Endothelial cell of umbilical vein (primary cell): Measurements from ENCODE around the gene CFAP107. TPM values are rescaled to one million over a fixed set of nuclear protein-coding genes. Genes with fewer than 3 reads are reported as not detected.

Experiments
- BruUV-seq: library from RNA; stranded (reverse); fragments of 400-500 nt; replicated peaks from 2 replicates; lab custom pipeline; 2021; lab: Mats Ljungman, UMichigan
- CTCF ChIA-PET: fragments of 300-600, 350-600 bp; sonication (Branson Sonifier 250); formaldehyde crosslinking; loops from one replicate; lab custom pipeline; 2021; ENCODE audit warnings: antibody characterized with exemption, inconsistent platforms; lab: Charles Lee
- POLR2A ChIA-PET: fragments of 300-600, 350-600 bp; sonication (Branson Sonifier 250); formaldehyde crosslinking; loops from one replicate; lab custom pipeline; 2021; ENCODE audit warnings: antibody characterized with exemption, inconsistent platforms; lab: Charles Lee
- DNase-seq: peaks from one replicate; pipeline ENCODE4 v3.0.0-alpha.2; 2011; ENCODE audit warnings: low read depth, low spot score
- FAIRE-seq: peaks from 2 replicates; lab custom pipeline; 2011; peaks lifted over from hg19 to GRCh38; lab: Jason Lieb, UNC
- H2AFZ ChIP-seq: 2 replicates; pipeline ENCODE4 v1.6.0; 2012; ENCODE audit warnings: low read depth, low read length, control low read depth, inconsistent platforms
- H3K27ac ChIP-seq: 2 replicates; pipeline ENCODE4 v1.5.1; 2011; ENCODE audit warnings: low read depth, mild to moderate bottlenecking, control low read depth, low read length, moderate library complexity; ENCODE audit not compliant: insufficient read depth
- H3K27me3 ChIP-seq, 2 experiments: 2 replicates each; pipeline versions ENCODE4 v1.6.0 to v1.6.1; 2011; ENCODE audit warnings: low read length in 2 of 2, mixed read lengths in 1 of 2; ENCODE audit not compliant: control insufficient read depth in 2 of 2, insufficient read depth in 2 of 2
- H3K36me3 ChIP-seq, 2 experiments: 2 replicates in 1 of 2; 3 replicates in 1 of 2; pipeline ENCODE4 v1.5.1; 2011; ENCODE audit warnings: low read length in 2 of 2, mild to moderate bottlenecking in 1 of 2, moderate library complexity in 1 of 2; ENCODE audit not compliant: control insufficient read depth in 2 of 2, insufficient read depth in 2 of 2; ENCODE audit errors: extremely low read depth in 1 of 2
- H3K4me1 ChIP-seq: 3 replicates; pipeline ENCODE4 v1.5.1; 2011; ENCODE audit warnings: mild to moderate bottlenecking, low read length; ENCODE audit not compliant: control insufficient read depth, insufficient read depth; ENCODE audit errors: extremely low read depth
- H3K4me2 ChIP-seq: 2 replicates; pipeline ENCODE4 v1.6.1; 2011; ENCODE audit warnings: low read length, control low read depth, mixed read lengths; ENCODE audit not compliant: insufficient read depth
- H3K4me3 ChIP-seq, 3 experiments: fragments of 200-600 bp in 1 of 3; sonication (generic), shearing (Covaris generic) in 1 of 3; replicated peaks in 1 of 3; 2 replicates each; pipeline ENCODE4 v1.5.1; 2011 to 2016; ENCODE audit warnings: control low read depth in 3 of 3, low read length in 3 of 3, mild to moderate bottlenecking in 2 of 3, inconsistent platforms in 1 of 3, low read depth in 1 of 3, moderate library complexity in 1 of 3; ENCODE audit not compliant: insufficient read depth in 1 of 3
- H3K79me2 ChIP-seq: 2 replicates; pipeline ENCODE4 v1.6.0; 2012; ENCODE audit warnings: low read length, inconsistent platforms; ENCODE audit not compliant: control insufficient read depth, insufficient read depth
- H3K9ac ChIP-seq: replicated peaks from 2 replicates; pipeline ENCODE3; 2011; ENCODE audit warnings: low read length, control low read depth; ENCODE audit not compliant: insufficient read depth; ENCODE audit errors: extremely low read depth
- H3K9me1 ChIP-seq: replicated peaks from 3 replicates; pipeline ENCODE4 v1.6.0; 2011; ENCODE audit warnings: mild to moderate bottlenecking, low read length; ENCODE audit not compliant: control insufficient read depth, insufficient read depth; ENCODE audit errors: extremely low read depth
- H3K9me3 ChIP-seq: replicated peaks from 2 replicates; pipeline ENCODE4 v1.5.1; 2012; ENCODE audit warnings: low read length, inconsistent platforms; ENCODE audit not compliant: control insufficient read depth, insufficient read depth
- H4K20me1 ChIP-seq: replicated peaks from 2 replicates; pipeline ENCODE3; 2011; ENCODE audit warnings: mild to moderate bottlenecking, low read length; ENCODE audit not compliant: control insufficient read depth, insufficient read depth; ENCODE audit errors: extremely low read depth
- EZH2 ChIP-seq: IDR thresholded peaks from 2 replicates; pipeline ENCODE4 v1.6.1; 2012; ENCODE audit warnings: borderline replicate concordance, low read depth, mild to moderate bottlenecking, moderate library complexity, low read length, inconsistent platforms; ENCODE audit not compliant: severe bottlenecking
- FOS ChIP-seq: IDR thresholded peaks from 2 replicates; pipeline ENCODE4 v1.6.1; 2011; ENCODE audit warnings: mild to moderate bottlenecking, low read length, moderate library complexity, borderline replicate concordance; ENCODE audit not compliant: insufficient read depth
- GATA2 ChIP-seq: IDR thresholded peaks from 2 replicates; pipeline ENCODE4 v1.7.0; 2011; ENCODE audit warnings: low read depth, mild to moderate bottlenecking, moderate library complexity, mixed read lengths, low read length; ENCODE audit not compliant: insufficient read length, insufficient read depth
- JUN ChIP-seq: IDR thresholded peaks from 2 replicates; pipeline ENCODE4 v1.6.1; 2011; ENCODE audit warnings: borderline replicate concordance, low read depth; ENCODE audit not compliant: insufficient read length, insufficient read depth
- MYC ChIP-seq: IDR thresholded peaks from one replicate; pipeline ENCODE4 v1.6.1; 2011; ENCODE audit warnings: mild to moderate bottlenecking, low read depth, low read length
- POLR2A ChIP-seq: IDR thresholded peaks from 2 replicates; pipeline ENCODE4 v1.6.1; 2012; ENCODE audit warnings: low read depth, mild to moderate bottlenecking, control low read depth, low read length
- POLR2AphosphoS5 ChIP-seq: IDR thresholded peaks from 2 replicates; pipeline ENCODE4 v1.6.1; 2012; ENCODE audit warnings: low read depth, mild to moderate bottlenecking, control low read depth, low read length, moderate library complexity; ENCODE audit not compliant: insufficient read depth
- dilution Hi-C: fragments of 300-500 bp; cut with MboI; formaldehyde crosslinking; loops from one replicate; pipeline ENCODE4 v1.15.0; 2019; ENCODE audit warnings: low sequenced_read_pairs; ENCODE audit not compliant: extremely low pct_ligation_motif_present
- intact Hi-C: fragments of 100-400 bp; cut with micrococcal nuclease; formaldehyde crosslinking; loops from one replicate; pipeline ENCODE4 v1.10.0; 2022
- polyA plus RNA-seq, 4 experiments: library from polyadenylated mRNA; depleted of rRNA in 3 of 4; stranded (reverse) in 3 of 4; unstranded in 1 of 4; fragments of >200 nt; gene quantifications; 2 replicates each; pipeline versions ENCODE4 v1.2.1 to v1.2.3, GENCODE V29; 2011 to 2012; ENCODE audit warnings: missing spikeins in 1 of 4
- total RNA-seq: library from RNA; stranded (reverse); gene quantifications from 2 replicates; pipeline ENCODE4 v1.2.3, GENCODE V29; 2021
- TF ChIP-seq, protein P1 (sequence below), 2 donors: IDR thresholded peaks; 1 replicate in 1 of 2; 2 replicates in 1 of 2; pipeline ENCODE4 v1.5.1; 2011; ENCODE audit warnings: low read length in 2 of 2, mild to moderate bottlenecking in 2 of 2, moderate library complexity in 2 of 2, control low read depth in 1 of 2, inconsistent platforms in 1 of 2, low read depth in 1 of 2; ENCODE audit not compliant: insufficient read depth in 1 of 2; ENCODE audit errors: extremely low read depth in 1 of 2
- TF ChIP-seq, protein P2 (sequence below): IDR thresholded peaks from 2 replicates; pipeline ENCODE4 v1.6.1; 2011; ENCODE audit not compliant: insufficient read depth, insufficient read length

CFAP107 gene
- total and polyA plus RNA-seq, 2 donors (not counting 3 experiments of a cell fraction or from before 2014, with no cell fraction given) = not detected

GRCh38 chr1:12772520-12772919 lies 26.5 kb downstream of the CFAP107 start:
- FAIRE-seq = no peak
- Histone ChIP-seq H3K4me3 (no peak overlapping the region), H3K27ac (no peak overlapping the region), H3K9ac (no peak overlapping the region), H3K27me3 (no peaks in the 10 kb centered on the region), H3K4me1 (no peaks in the 10 kb centered on the region), H3K4me2 (no peak overlapping the region), H2AFZ (no peak overlapping the region), H3K9me3 (no peaks in the 10 kb centered on the region), H3K9me1 (no peaks in the 10 kb centered on the region), H4K20me1 (no peaks in the 10 kb centered on the region), H3K36me3 (no peaks in the 10 kb centered on the region), H3K79me2 (no peaks in the 10 kb centered on the region)
- intact Hi-C loops (no loop called here), dilution Hi-C loops (no loop called here)
- CTCF ChIA-PET = no interaction called here
- POLR2A ChIA-PET = no interaction called here
- DNase-seq = no peak
- BruUV-seq = no TSS peak
- TF ChIP-seq POLR2A (no peak), FOS (no peak)
- TF ChIP-seq, protein P1, sequence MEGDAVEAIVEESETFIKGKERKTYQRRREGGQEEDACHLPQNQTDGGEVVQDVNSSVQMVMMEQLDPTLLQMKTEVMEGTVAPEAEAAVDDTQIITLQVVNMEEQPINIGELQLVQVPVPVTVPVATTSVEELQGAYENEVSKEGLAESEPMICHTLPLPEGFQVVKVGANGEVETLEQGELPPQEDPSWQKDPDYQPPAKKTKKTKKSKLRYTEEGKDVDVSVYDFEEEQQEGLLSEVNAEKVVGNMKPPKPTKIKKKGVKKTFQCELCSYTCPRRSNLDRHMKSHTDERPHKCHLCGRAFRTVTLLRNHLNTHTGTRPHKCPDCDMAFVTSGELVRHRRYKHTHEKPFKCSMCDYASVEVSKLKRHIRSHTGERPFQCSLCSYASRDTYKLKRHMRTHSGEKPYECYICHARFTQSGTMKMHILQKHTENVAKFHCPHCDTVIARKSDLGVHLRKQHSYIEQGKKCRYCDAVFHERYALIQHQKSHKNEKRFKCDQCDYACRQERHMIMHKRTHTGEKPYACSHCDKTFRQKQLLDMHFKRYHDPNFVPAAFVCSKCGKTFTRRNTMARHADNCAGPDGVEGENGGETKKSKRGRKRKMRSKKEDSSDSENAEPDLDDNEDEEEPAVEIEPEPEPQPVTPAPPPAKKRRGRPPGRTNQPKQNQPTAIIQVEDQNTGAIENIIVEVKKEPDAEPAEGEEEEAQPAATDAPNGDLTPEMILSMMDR (IDR thresholded peaks at IDR 0.05; ENCODE audit: extremely low read depth in 1 of 2, insufficient read depth in 1 of 2, low read depth in 1 of 2, low read length in 2 of 2) = no peak

- no TSS peak for BruUV-seq
- FAIRE-seq (no peak), DNase-seq (no peak)
- Histone ChIP-seq H3K4me1 (no peaks in the 10 kb centered on the region), H3K9ac (no peak within 1 kb of the TSS), H3K4me2 (no peak within 1 kb of the TSS), H3K9me3 (no peaks in the 10 kb centered on the region), H3K9me1 (no peaks in the 10 kb centered on the region), H4K20me1 (no peaks in the 10 kb centered on the region), H3K36me3 (no peaks in the 10 kb centered on the region), H3K27ac (no peak within 1 kb of the TSS), H3K4me3 (no peak within 1 kb of the TSS), H3K27me3 (no peaks in the 10 kb centered on the region), H3K79me2 (no peaks in the 10 kb centered on the region), H2AFZ (no peak within 1 kb of the TSS)
- dilution Hi-C loops = no loop called here
- CTCF ChIA-PET = no interaction called here
- POLR2A ChIA-PET = no interaction called here
- intact Hi-C loops = no loop called here
- TF ChIP-seq GATA2 (no peak), FOS (no peak), EZH2 (no peak), MYC (no peak), POLR2AphosphoS5 (no peak), POLR2A (no peak), JUN (no peak)
- TF ChIP-seq, protein P2, sequence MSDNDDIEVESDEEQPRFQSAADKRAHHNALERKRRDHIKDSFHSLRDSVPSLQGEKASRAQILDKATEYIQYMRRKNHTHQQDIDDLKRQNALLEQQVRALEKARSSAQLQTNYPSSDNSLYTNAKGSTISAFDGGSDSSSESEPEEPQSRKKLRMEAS = no peak
- TF ChIP-seq, protein P1 (IDR thresholded peaks at IDR 0.05; ENCODE audit: extremely low read depth in 1 of 2, insufficient read depth in 1 of 2, low read depth in 1 of 2, low read length in 2 of 2) = no peak
These were observed 27.4 kb downstream of the CFAP107 start, which contains the start of gene PRAMEF12 for GRCh38 chr1:12773438-12773837. Gene PRAMEF12 (plus strand): TSS chr1:12773738. CDS start chr1:12774868, 1,130 bp downstream.
